Measurements from ENCODE around the gene TSR1. TPM values are rescaled to one million over a fixed set of nuclear protein-coding genes. Genes with fewer than 3 reads are reported as not detected.

The TSR1 gene
- 27.4 TPM for total RNA-seq
- 10 to 100 TPM; 32.0 to 46.0 (median 36.0) TPM for polyA plus RNA-seq (ENCODE audit: insufficient read depth in 1 of 8, insufficient read length in 8 of 8, low replicate concordance in 1 of 8)
- long read RNA-seq, donor 1, full-length matches to known transcripts, result 1 of 1 reads
- long read RNA-seq, donor 1, partial matches to known transcripts, result 0 of 1 reads
- long read RNA-seq, donor 1, other reads (novel, unspliced or antisense), result 0 of 1 reads
- long read RNA-seq, donor 2, result 0 reads
- long read RNA-seq, donor 3, full-length matches to known transcripts, result 5 of 5 reads
- long read RNA-seq, donor 3, partial matches to known transcripts, result 0 of 5 reads
- long read RNA-seq, donor 3, other reads (novel, unspliced or antisense), result 0 of 5 reads
- long read RNA-seq, donor 4, full-length matches to known transcripts, result 4 of 4 reads
- long read RNA-seq, donor 4, partial matches to known transcripts, result 0 of 4 reads
- long read RNA-seq, donor 4, other reads (novel, unspliced or antisense), result 0 of 4 reads
- long read RNA-seq, donor 5, full-length matches to known transcripts, result 11 of 16 reads
- long read RNA-seq, donor 5, partial matches to known transcripts, result 5 of 16 reads
- long read RNA-seq, donor 5, other reads (novel, unspliced or antisense), result 0 of 16 reads
- long read RNA-seq, donor 6, full-length matches to known transcripts, result 8 of 8 reads
- long read RNA-seq, donor 6, partial matches to known transcripts, result 0 of 8 reads
- long read RNA-seq, donor 6, other reads (novel, unspliced or antisense), result 0 of 8 reads
- long read RNA-seq, donor 7, full-length matches to known transcripts, result 1 of 1 reads
- long read RNA-seq, donor 7, partial matches to known transcripts, result 0 of 1 reads
- long read RNA-seq, donor 7, other reads (novel, unspliced or antisense), result 0 of 1 reads
- long read RNA-seq, donor 8, full-length matches to known transcripts, result 1 of 1 reads
- long read RNA-seq, donor 8, partial matches to known transcripts, result 0 of 1 reads
- long read RNA-seq, donor 8, other reads (novel, unspliced or antisense), result 0 of 1 reads
- long read RNA-seq, donor 9, full-length matches to known transcripts, result 3 of 16 reads
- long read RNA-seq, donor 9, partial matches to known transcripts, result 6 of 16 reads
- long read RNA-seq, donor 9, other reads (novel, unspliced or antisense), result 7 of 16 reads
- long read RNA-seq, donor 10, partial matches to known transcripts, result 7 of 7 reads
- long read RNA-seq, donor 10, other reads (novel, unspliced or antisense), result 0 of 7 reads
- long read RNA-seq, donor 11, full-length matches to known transcripts, result 5 of 12 reads
- long read RNA-seq, donor 11, partial matches to known transcripts, result 0 of 12 reads
- long read RNA-seq, donor 11, other reads (novel, unspliced or antisense), result 7 of 12 reads

DNA sequence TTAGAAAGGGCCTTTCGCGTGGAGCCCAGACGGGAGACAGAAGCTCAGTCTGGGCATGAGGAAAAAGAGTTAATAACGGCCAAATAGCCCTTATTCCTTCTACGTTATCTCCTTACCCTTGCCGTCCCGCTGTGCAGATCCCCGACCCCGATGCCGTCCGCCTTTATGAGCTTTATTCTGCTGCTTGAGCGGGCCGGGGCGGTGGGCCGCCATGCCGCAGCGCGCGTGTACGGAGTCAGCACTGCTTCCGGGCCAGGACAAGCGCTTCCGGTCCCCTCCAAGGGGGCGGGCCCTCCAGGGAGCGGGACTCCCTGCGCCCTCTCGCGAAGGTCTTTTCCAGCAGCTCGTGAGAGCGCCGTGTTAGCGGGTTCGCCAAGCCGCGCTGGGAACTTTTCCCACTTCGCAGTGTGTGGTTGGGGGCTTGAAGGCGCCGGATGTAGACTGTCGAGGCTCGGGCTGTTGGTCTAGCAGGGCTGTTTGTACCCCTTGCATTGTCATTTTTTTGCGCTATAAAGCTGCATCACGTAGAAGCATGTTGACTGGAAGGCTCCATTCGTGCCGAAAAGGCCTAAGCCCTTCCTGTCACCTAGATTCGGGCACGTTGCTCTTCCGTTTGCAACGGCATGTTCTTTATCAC lies at the start of gene TSR1:
TSR1 (minus strand) TSS at position 243 of the 637 bp plus-strand sequence; CDS start at position 213, 30 bp downstream.
- Histone ChIP-seq H3K4me1 (ENCODE audit: control insufficient read depth, insufficient read depth, low read length) (peaks cover 20% of the 10 kb centered on the region), H3K27ac (ENCODE audit: low read length) (peak within 1 kb of the TSS; percentile 95), H3K27me3 (ENCODE audit: control insufficient read depth, insufficient read depth, low read length) (no peaks in the 10 kb centered on the region), H3K9me3 (replicated peaks; ENCODE audit: control insufficient read depth, low read depth, low read length) (no peaks in the 10 kb centered on the region), H3K36me3 (ENCODE audit: control insufficient read depth, insufficient read depth, low read length) (peaks cover 38% of the 10 kb centered on the region), H3K4me3 (ENCODE audit: low read length) (peak within 1 kb of the TSS; percentile 80)
- DNase-seq, result peak; percentile 97
- WGBS (ENCODE audit: insufficient coverage), result under 1% methylated on average over 36 of the region's 48 CpGs

DNA sequence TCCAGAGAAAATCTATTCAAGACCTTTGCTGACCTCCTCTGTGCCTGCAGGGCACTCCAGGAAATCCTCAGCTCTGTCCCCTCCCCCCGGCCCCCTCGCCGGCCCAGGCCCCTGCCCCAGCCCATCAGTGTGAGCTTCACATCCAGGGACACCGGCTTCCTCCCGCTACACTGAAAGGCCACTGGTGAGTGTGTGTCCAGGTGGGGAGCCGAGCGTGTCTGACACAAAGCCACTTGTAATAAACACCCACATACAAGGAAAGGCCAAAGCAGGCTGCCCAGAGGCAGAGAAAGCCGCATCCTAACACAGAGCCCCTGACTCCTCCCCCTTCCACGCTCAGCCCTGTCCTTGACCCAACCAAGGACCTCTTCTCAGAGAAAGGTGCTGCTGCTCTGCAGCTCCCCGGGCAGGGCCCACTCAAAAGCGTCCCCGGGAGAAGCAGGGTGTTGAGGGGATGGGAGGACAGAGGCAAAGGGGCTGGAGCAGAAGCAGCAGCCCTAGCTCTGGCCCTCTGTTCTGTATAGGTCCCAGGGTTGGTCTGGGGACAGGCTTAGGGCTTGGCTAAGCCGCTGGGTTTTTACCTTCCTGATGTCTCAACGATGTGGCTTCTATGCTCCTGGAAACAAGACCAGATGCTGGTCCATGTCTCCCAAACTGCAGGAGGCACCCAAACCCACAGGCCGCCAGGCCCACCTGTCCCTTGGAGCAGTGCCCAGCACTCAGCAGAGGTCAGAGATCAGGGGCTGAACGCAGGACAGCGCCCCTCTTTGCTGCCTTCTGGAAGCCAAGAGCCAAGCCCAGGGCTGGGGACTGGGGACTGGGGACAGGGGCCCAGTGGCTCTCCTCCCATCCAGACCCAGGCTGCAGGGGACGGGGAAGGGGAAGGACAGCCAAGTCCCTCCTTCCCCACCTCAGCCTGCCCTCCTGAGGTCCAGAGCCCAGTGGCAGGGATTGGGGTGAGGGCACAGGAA lies 49.3 kb upstream of the TSR1 start:
- peaks cover 72% of the 10 kb centered on the region for H3K4me1 ChIP-seq (ENCODE audit: control insufficient read depth, insufficient read depth, low read length)
- H3K27me3 ChIP-seq (ENCODE audit: control insufficient read depth, insufficient read depth, low read length), result no peaks in the 10 kb centered on the region
- peak overlapping the region; percentile 82 for H3K27ac ChIP-seq (ENCODE audit: low read length)
- 52% methylated on average over 10 of the region's 18 CpGs for WGBS (ENCODE audit: insufficient coverage)
- no peak overlapping the region for H3K4me3 ChIP-seq (ENCODE audit: low read length)
- no peaks in the 10 kb centered on the region for H3K9me3 ChIP-seq (replicated peaks; ENCODE audit: control insufficient read depth, low read depth, low read length)
- DNase-seq, result no peak
- peaks cover 58% of the 10 kb centered on the region for H3K36me3 ChIP-seq (ENCODE audit: control insufficient read depth, insufficient read depth, low read length)

DNA sequence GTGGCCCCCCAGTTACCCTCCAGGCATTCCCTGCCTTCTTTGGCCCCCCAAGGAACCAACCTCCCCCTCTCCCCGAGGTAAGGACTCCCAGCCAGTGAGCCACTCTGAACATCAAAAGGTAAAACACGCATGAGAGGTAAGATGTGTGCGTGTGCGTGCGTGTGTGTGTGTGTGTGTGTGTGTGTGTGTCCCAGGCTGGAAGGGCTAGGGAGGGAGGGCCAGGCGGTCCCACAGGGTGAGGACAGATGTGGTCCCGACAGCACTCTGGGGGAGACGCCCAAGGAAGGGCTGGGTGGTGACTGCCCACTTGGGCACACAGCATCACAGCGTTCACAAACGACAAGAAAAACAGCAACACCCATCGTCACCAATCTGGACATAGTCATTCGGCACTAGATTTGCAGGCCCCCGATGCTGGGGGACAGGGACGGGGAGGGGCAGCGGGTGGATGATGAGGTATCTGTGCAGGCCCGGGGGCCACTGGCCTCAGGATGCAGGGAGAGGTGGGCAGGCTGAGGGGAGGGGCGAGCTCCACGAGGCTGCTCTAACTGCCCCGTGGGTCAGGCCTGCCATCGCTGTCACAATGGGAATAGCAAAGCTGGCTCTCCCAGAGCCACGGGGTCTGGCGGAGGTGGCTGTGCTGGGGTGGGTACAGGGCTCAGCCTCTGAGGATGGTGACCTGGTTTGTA lies 48.3 kb upstream of the TSR1 start:
- H3K27ac ChIP-seq (ENCODE audit: low read length), result no peak overlapping the region
- no peaks in the 10 kb centered on the region for H3K27me3 ChIP-seq (ENCODE audit: control insufficient read depth, insufficient read depth, low read length)
- peaks cover 64% of the 10 kb centered on the region for H3K4me1 ChIP-seq (ENCODE audit: control insufficient read depth, insufficient read depth, low read length)
- H3K4me3 ChIP-seq (ENCODE audit: low read length), result no peak overlapping the region
- no peak for DNase-seq
- 47% methylated on average over 10 of the region's 22 CpGs for WGBS (ENCODE audit: insufficient coverage)
- peaks cover 60% of the 10 kb centered on the region for H3K36me3 ChIP-seq (ENCODE audit: control insufficient read depth, insufficient read depth, low read length)
- no peaks in the 10 kb centered on the region for H3K9me3 ChIP-seq (replicated peaks; ENCODE audit: control insufficient read depth, low read depth, low read length)

DNA sequence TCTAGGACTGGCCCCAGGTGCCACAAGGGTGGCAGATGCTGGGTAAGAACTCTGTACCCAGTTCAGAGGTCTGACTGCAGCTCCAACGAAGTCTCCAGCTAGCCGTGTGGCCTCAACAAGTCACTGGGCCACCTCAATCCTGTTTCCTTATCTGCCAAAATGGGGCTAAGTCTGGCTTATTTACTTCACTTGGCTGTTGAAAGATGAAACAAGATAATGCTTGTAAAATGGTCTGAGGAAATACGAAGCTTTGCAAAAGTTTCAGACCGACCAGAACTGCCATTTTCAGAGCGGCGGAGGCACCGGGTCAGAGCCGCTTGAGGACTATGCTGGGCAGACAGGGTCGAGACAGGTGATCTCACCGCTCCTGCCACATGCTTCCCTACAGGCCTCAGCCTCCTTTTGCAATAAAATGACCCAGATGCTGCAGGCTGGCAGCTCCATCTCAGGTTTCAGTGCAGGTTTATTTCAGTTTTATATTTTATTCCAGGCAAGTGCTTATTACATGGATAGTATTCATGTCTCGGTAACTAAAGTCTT lies 47.4 kb upstream of the TSR1 start:
- peaks cover 59% of the 10 kb centered on the region for H3K4me1 ChIP-seq (ENCODE audit: control insufficient read depth, insufficient read depth, low read length)
- H3K27me3 ChIP-seq (ENCODE audit: control insufficient read depth, insufficient read depth, low read length), result no peaks in the 10 kb centered on the region
- no peaks in the 10 kb centered on the region for H3K9me3 ChIP-seq (replicated peaks; ENCODE audit: control insufficient read depth, low read depth, low read length)
- H3K36me3 ChIP-seq (ENCODE audit: control insufficient read depth, insufficient read depth, low read length), result peaks cover 67% of the 10 kb centered on the region
- DNase-seq, result no peak
- no peak overlapping the region for H3K4me3 ChIP-seq (ENCODE audit: low read length)
- no peak overlapping the region for H3K27ac ChIP-seq (ENCODE audit: low read length)
- 63% methylated on average over 8 of the region's 11 CpGs for WGBS (ENCODE audit: insufficient coverage)

DNA sequence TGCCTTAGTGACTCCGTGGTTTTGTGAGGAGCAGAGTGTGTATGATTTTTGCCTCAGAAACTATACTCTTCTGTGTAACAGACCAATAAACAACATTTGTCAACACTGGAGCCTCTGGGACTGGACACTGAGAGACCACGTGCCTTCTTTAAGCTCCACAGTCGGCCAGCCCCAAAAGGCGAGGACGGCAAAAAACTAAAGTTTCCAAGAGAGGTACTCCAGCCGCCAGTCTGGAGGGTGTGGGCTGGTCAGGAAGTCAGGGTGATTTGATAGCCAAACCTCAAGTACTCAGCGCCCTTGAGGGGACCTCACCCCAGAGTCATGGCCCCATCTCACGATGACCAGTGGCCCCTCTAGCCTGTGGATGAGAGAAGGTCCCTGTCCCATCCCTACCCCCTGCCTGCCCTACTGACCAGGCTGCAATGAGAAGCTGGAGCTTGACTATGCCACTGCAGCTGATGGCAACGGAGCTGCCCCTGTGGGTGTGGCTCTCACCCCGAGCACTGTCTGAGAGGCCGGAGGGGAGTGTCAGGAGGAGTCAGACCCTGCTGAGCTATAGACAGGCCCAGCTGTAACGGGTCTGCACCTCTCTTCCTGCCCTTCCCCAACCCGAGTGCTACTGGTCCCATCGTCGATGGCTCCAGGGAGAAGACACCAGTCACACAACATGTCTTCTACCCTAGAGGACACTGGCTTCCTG lies 44.8 kb upstream of the TSR1 start:
- H3K4me1 ChIP-seq (ENCODE audit: control insufficient read depth, insufficient read depth, low read length), result peaks cover 37% of the 10 kb centered on the region
- no peak for DNase-seq
- H3K27ac ChIP-seq (ENCODE audit: low read length), result no peak overlapping the region
- no peaks in the 10 kb centered on the region for H3K27me3 ChIP-seq (ENCODE audit: control insufficient read depth, insufficient read depth, low read length)
- 70% methylated on average over 13 of the region's 15 CpGs for WGBS (ENCODE audit: insufficient coverage)
- no peaks in the 10 kb centered on the region for H3K9me3 ChIP-seq (replicated peaks; ENCODE audit: control insufficient read depth, low read depth, low read length)
- H3K36me3 ChIP-seq (ENCODE audit: control insufficient read depth, insufficient read depth, low read length), result peaks cover 66% of the 10 kb centered on the region
- no peak overlapping the region for H3K4me3 ChIP-seq (ENCODE audit: low read length)

DNA sequence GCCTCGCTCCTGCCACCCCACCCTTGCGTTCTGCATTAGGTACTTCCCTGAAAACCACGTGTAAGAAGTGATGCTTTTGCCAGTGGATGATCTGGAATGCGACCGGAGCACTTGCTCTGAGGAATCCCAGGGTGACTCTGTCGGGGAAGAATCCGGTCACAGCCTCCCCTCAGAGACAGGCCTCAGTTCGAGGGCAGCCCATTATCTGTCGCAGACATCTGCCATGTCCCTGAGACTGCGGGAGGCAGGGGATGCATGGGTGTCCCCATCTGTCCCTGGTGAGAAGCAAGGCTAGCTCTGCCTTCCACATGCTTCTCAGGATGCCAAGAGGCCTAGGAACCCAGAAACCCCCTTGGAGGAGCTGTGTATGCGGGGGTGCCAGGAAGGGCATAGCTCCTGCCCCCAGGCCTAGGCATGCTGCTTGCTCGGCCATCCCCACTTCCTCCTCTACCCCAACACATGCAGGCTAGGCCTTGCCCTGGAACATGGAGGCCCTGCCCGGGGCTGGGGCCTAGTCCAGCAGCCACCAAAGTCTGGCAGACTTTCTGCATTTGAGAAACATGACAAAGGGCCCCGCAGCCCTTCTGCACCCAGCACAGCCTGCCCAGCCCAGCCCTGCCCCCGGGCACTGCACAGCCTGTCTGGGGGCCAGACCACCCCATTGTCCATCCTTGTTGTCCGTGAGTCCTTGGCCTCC lies 44.1 kb upstream of the TSR1 start:
- 78% methylated on average over 13 of the region's 16 CpGs for WGBS (ENCODE audit: insufficient coverage)
- peaks cover 66% of the 10 kb centered on the region for H3K36me3 ChIP-seq (ENCODE audit: control insufficient read depth, insufficient read depth, low read length)

DNA sequence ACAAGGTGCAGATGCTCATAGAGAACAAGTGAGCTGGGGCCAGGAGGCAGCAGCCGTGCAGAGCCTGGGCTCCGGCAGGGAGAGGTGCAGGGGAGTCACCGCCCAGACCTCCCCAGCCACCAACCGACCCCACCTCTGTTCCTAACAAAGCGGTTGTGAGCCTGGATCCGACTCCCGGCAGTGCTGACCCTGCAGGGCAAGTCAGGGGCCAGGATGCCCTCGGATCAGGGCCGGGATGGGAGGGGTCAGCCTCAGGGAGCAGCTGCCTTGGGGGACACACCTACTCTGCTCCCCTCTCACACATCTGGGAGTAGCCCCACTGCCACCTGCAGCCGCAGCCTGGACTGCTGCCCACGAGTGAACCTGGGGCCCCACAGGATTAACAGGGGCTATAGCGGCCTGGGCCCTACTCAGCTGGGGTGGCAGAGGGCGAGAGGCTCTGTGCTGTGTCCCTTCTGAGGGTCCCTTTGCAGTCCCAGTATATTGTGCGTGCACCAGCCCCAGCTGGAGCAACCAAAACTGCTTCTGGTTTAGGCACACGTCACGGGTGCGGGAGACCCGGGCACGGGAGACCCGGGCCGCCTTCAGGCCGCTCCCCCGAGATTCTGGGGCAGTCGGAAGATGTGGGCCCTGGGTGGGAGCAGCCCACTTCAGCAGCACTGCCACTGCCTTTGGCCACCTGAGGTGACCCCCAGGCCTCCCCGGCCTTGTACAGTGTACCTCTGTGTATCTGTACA lies 43.4 kb upstream of the TSR1 start:
- H3K4me1 ChIP-seq (ENCODE audit: control insufficient read depth, insufficient read depth, low read length), result peaks cover 23% of the 10 kb centered on the region
- H3K27me3 ChIP-seq (ENCODE audit: control insufficient read depth, insufficient read depth, low read length), result no peaks in the 10 kb centered on the region
- H3K4me3 ChIP-seq (ENCODE audit: low read length), result no peak overlapping the region
- no peaks in the 10 kb centered on the region for H3K9me3 ChIP-seq (replicated peaks; ENCODE audit: control insufficient read depth, low read depth, low read length)
- peaks cover 68% of the 10 kb centered on the region for H3K36me3 ChIP-seq (ENCODE audit: control insufficient read depth, insufficient read depth, low read length)
- 78% methylated on average over 22 of the region's 25 CpGs for WGBS (ENCODE audit: insufficient coverage)
- no peak for DNase-seq
- H3K27ac ChIP-seq (ENCODE audit: low read length), result no peak overlapping the region

More for the DNA sequence above, 44.1 kb upstream of the TSR1 start:
- no peaks in the 10 kb centered on the region for H3K9me3 ChIP-seq (replicated peaks; ENCODE audit: control insufficient read depth, low read depth, low read length)
- peaks cover 30% of the 10 kb centered on the region for H3K4me1 ChIP-seq (ENCODE audit: control insufficient read depth, insufficient read depth, low read length)
- H3K27me3 ChIP-seq (ENCODE audit: control insufficient read depth, insufficient read depth, low read length), result no peaks in the 10 kb centered on the region
- H3K27ac ChIP-seq (ENCODE audit: low read length), result no peak overlapping the region
- H3K4me3 ChIP-seq (ENCODE audit: low read length), result no peak overlapping the region
- no peak for DNase-seq

Data from muscle of leg (tissue), 16 donors.